ENCODE data around the gene NOXO1.
A peak's percentile ranks its signal among the peaks of the same experiment; 100 is the strongest.

The NOXO1 gene

DNA sequence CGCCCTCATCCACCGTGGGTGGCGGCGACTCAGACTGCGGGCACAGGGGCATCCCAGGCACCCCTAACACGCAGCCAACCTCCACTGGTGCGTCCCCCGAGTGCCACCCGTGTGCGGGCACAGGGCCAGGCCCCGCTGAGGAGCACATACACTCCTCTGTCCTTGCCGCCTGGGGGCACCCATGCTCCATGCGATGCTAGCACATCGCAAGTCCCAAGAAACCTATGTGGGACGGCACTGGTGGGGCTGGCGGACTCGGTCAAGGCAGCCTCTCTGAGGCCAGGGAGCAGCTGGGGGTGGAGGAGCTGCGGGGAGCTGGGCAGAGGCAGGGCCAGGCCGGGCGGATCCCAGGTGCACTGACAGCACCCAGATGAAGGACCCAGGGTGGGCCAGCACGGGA is 24.4 kb upstream of the NOXO1 start:
- no peak for DNase-seq (ENCODE audit: extremely low read depth, low read depth)
- H3K4me3 ChIP-seq (replicated peaks; ENCODE audit: low read depth, low read length): no peak overlapping the region
- TF ChIP-seq, protein P1, sequence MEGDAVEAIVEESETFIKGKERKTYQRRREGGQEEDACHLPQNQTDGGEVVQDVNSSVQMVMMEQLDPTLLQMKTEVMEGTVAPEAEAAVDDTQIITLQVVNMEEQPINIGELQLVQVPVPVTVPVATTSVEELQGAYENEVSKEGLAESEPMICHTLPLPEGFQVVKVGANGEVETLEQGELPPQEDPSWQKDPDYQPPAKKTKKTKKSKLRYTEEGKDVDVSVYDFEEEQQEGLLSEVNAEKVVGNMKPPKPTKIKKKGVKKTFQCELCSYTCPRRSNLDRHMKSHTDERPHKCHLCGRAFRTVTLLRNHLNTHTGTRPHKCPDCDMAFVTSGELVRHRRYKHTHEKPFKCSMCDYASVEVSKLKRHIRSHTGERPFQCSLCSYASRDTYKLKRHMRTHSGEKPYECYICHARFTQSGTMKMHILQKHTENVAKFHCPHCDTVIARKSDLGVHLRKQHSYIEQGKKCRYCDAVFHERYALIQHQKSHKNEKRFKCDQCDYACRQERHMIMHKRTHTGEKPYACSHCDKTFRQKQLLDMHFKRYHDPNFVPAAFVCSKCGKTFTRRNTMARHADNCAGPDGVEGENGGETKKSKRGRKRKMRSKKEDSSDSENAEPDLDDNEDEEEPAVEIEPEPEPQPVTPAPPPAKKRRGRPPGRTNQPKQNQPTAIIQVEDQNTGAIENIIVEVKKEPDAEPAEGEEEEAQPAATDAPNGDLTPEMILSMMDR (IDR thresholded peaks at IDR 0.05; ENCODE audit: low read depth, low read length, missing control alignments): no peak

GRCh38 chr16:2004795-2005517 is 23.7 kb upstream of the NOXO1 start:
- DNase-seq (ENCODE audit: extremely low read depth, low read depth): no peak
- H3K4me3 ChIP-seq (replicated peaks; ENCODE audit: low read depth, low read length): no peak overlapping the region

DNA sequence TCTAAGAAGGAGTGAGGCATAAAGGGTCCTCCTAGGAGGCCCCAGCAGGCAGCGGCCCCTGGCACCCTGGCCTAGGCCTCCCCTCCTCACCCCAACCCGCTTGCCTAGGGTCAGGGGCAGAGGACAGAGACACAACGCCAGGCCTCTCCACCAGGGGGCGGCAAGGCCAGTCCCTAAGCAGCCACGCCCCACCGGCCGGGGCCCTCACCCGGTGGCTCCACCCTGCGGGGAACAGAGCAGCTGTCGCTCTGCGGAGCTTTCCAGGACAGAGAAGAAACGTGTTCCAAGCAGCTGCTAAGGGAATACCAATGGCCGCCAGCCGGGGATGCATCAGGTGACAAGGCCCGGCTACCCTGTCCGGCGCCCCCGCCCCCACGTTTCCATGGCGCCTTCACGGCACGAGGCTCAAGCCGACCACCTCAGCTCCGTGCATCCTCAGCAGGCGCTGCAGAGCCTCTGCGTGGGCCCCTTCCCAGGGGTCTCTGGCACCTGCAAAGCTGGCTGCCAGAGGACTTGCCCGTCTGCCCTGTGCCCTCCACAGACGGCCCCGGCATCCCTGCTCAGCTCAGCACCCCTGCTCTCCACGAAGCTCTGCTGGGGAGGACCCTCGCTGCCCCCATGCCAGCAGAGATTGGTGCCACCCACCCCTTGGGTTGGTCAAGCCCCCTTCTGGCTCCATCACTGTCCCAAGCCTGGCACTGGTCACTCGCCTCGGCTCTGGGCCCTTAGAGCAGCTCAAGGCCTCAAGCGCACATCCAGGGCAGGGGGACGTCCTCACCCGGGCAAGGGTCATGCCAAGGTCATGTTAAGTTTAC is 22.8 kb upstream of the NOXO1 start:
- peak overlapping the region; percentile 9; the same call in 1 of the 2 replicates for H3K4me3 ChIP-seq (replicated peaks; ENCODE audit: low read depth, low read length)
- DNase-seq (ENCODE audit: extremely low read depth, low read depth): no peak
- TF ChIP-seq, protein P1 (IDR thresholded peaks at IDR 0.05; ENCODE audit: low read depth, low read length, missing control alignments): peak; percentile 97

More at GRCh38 chr16:2004795-2005517, 23.7 kb upstream of the NOXO1 start:
- TF ChIP-seq, protein P1 (IDR thresholded peaks at IDR 0.05; ENCODE audit: low read depth, low read length, missing control alignments): no peak

GRCh38 chr16:2003231-2003826 is 22.1 kb upstream of the NOXO1 start:
- TF ChIP-seq, protein P1 (IDR thresholded peaks at IDR 0.05; ENCODE audit: low read depth, low read length, missing control alignments): no peak
- DNase-seq (ENCODE audit: extremely low read depth, low read depth): no peak
- H3K4me3 ChIP-seq (replicated peaks; ENCODE audit: low read depth, low read length): no peak overlapping the region

DNA sequence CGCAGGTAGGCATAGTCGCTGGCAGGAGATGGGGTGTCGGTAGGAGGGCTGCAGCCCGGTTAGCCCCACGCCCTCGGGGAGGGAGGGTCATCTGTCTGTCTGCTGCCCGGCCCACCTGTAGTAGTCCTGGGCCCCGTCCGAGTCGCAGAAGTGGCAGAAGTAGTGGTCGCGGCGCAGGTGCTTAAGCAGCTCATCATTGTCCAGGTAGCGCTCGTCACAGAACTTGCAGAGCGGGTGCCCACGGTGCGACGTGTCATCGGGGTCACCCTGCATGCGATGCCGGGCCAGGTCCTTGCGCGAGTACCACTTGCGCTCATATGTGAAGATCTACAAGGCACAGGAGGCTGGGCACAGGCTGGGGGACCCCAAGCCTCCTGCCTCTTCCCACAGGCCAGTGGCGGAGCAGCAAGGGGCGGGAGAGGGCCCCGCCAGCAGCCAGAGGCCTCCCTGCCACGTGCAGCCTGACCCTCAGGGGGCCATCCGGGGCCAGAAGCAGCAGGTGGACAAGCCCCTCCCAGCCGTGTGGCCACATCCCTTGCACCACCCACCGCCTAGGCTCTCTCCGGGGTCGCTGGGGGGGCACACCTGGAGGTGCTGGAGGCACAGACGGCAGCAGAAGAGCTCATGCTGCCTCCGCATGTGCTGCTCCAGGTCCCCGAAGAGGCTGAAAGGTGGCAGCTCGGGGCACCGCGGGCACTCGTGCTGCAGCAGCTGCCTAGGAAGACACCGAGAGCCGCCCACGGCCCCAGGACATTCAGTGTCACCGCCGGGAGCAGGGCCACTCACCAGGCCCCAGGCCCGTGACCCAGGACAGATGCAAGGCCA is 21.3 kb upstream of the NOXO1 start:
- no peak for DNase-seq (ENCODE audit: extremely low read depth, low read depth)
- TF ChIP-seq, protein P1 (IDR thresholded peaks at IDR 0.05; ENCODE audit: low read depth, low read length, missing control alignments): no peak

More for the DNA sequence above, 21.3 kb upstream of the NOXO1 start:
- H3K4me3 ChIP-seq (replicated peaks; ENCODE audit: low read depth, low read length): no peak overlapping the region
